Measurements from ENCODE around the gene LNX2.
A peak's percentile ranks its signal among the peaks of the same experiment; 100 is the strongest.

LNX2 gene

GRCh38 chr13:27534108-27534980 lies 86.0 kb downstream of the LNX2 start:
- Histone ChIP-seq H3K4me3 (no peak overlapping the region), H3K4me2 (peak overlapping the region; percentile 3 to 60 (median 25); a peak in 20 of 22 replicates), H3K27me3 (no peaks in the 10 kb centered on the region), H3K4me1 (peaks cover 10 to 32% (median 25%) of the 10 kb centered on the region in 10 experiments; a peak in 18 of 20 replicates), H3K27ac (no peak overlapping the region), H3K9me3 (replicated peaks in 1 of 11) (no peaks in the 10 kb centered on the region), H3K36me3 (no peaks in the 10 kb centered on the region), H4K20me1 (no peaks in the 10 kb centered on the region), H3K9ac (no peak overlapping the region)
- TF ChIP-seq Cebpa-rat (IDR thresholded peaks at IDR 0.05): no peak

DNA sequence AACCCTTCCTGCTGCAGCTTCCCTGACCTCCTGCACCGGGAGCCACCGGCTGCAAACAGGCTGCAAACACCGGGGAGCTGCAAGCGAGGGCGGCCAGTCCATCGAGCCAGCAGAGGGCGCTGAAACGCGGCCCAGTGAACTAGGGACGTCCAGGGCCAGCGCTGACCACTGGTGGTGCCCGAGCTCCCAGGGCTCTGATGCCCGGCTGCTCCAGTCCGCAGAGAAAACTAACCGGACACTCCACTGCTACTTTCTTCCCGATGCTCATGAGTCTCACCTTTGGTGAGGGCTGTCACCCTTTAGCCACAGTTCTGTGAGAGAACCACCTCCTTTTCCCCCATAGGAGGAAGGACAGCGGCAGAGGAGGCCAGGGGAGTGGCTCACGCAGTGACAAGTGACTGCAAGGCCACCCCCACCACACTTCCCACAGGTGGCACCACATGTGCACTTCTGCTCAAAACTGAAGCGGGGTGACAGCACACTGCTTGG lies 87.1 kb downstream of the LNX2 start:
- no peaks in the 10 kb centered on the region for H3K27me3 ChIP-seq
- H4K20me1 ChIP-seq: no peaks in the 10 kb centered on the region
- no peak for TF ChIP-seq Cebpa-rat (IDR thresholded peaks at IDR 0.05)
- H3K27ac ChIP-seq: no peak overlapping the region
- H3K9me3 ChIP-seq (replicated peaks in 1 of 11): peaks cover 0 to 8% (median 3%) of the 10 kb centered on the region in 11 experiments; a peak in 9 of 22 replicates
- no peaks in the 10 kb centered on the region for H3K36me3 ChIP-seq
- H3K4me3 ChIP-seq: no peak overlapping the region
- H3K4me1 ChIP-seq: peaks cover 10 to 39% (median 28%) of the 10 kb centered on the region in 10 experiments; a peak in 18 of 20 replicates
- H3K4me2 ChIP-seq: peak overlapping the region in 1 of 11 experiments; percentile 7; a peak in 1 of 22 replicates
- H3K9ac ChIP-seq: no peak overlapping the region

- no peaks in the 10 kb centered on the region for H3K27me3 ChIP-seq
- no peaks in the 10 kb centered on the region for H4K20me1 ChIP-seq
- no peak overlapping the region for H3K4me3 ChIP-seq
- H3K9me3 ChIP-seq (replicated peaks in 1 of 11): peaks cover 0 to 11% (median 6%) of the 10 kb centered on the region in 11 experiments; a peak in 10 of 22 replicates
- peaks cover 10 to 32% (median 22%) of the 10 kb centered on the region in 10 experiments for H3K4me1 ChIP-seq
- no peak for TF ChIP-seq Cebpa-rat (IDR thresholded peaks at IDR 0.05)
- H3K27ac ChIP-seq: no peak overlapping the region
- no peak overlapping the region for H3K9ac ChIP-seq
- H3K36me3 ChIP-seq: no peaks in the 10 kb centered on the region
- H3K4me2 ChIP-seq: peak overlapping the region in 8 of 11 experiments; percentile 35 to 64 (median 56); a peak in 13 of 22 replicates
Measured at GRCh38 chr13:27528908-27529307, 91.4 kb downstream of the LNX2 start.

DNA sequence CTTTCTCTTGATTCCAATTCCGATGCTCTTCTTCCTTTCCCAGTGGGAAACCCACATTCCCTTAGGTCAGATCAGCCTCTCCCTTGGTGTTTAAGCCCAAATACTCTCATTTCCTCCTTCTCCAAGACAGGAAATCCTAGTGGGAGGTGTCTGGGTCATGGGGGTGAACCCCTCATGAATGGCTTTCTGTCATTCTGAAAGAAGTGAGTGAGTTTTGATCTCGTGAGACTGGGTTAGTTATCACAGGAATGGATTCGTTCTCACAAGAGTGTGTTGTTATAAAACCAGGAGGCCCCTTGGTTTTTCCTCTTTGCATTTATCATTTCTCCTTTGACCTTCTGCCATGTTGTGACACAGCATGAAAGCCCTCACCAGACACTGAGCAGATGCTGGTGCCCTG lies 93.8 kb downstream of the LNX2 start:
- peak overlapping the region in 2 of 11 experiments; percentile 0 to 30; a peak in 2 of 22 replicates for H3K4me2 ChIP-seq
- no peaks in the 10 kb centered on the region for H4K20me1 ChIP-seq
- no peak overlapping the region for H3K9ac ChIP-seq
- peaks cover 24 to 35% (median 30%) of the 10 kb centered on the region in 10 experiments for H3K4me1 ChIP-seq
- H3K4me3 ChIP-seq: no peak overlapping the region
- peaks cover 0 to 11% (median 6%) of the 10 kb centered on the region in 11 experiments; a peak in 10 of 22 replicates for H3K9me3 ChIP-seq (replicated peaks in 1 of 11)
- no peaks in the 10 kb centered on the region for H3K27me3 ChIP-seq
- H3K36me3 ChIP-seq: no peaks in the 10 kb centered on the region
- no peak overlapping the region for H3K27ac ChIP-seq
- TF ChIP-seq Cebpa-rat (IDR thresholded peaks at IDR 0.05): no peak

DNA sequence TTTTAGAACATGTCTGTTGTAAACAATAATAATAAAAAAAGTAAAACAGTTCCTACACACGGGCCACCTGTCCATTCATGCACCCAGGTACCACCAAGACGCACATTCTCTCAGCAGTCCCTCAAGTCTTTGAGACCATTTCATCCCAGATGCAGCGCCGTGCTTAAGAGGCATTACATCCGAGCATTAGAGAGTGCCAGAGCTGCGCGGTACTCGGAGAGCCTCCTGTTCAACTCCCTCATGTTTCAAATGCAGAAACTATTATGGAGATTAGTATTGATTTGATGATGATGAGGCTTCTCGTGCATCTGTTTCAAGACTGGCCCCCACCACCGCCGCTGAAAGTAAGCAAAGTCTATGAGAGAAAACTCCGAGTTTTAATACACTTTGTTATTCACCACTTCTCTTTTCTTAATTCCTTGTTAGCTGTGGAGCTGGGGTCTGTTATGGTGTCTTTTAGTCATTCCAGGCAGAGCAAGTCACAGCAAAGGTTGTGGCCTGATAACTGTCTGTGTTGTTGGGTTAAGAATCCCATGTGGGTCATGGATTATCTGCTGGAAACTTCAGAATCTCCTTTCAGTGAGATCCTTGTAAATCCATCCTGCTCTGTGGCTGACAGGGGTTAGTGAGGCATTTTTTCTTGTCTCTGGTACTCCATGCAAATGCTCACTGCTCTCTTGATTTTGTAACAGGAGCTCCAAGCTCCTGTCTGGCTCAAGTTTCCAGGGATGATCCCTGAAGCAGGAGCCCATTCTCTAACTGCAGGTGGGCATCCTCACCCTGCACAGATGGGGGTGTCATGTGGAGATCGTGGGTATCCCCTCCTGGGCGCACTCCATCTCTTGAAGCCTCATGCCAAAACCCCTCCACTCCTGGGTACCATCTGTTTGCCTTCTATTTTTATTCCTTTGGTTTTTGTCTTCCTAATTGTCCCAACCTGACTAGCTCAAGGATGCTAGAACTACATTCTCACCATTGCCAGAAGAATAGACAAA lies 95.1 kb downstream of the LNX2 start:
- H3K27me3 ChIP-seq: no peaks in the 10 kb centered on the region
- TF ChIP-seq Cebpa-rat (IDR thresholded peaks at IDR 0.05): no peak
- no peak overlapping the region for H3K27ac ChIP-seq
- peaks cover 0 to 11% (median 6%) of the 10 kb centered on the region in 11 experiments; a peak in 10 of 22 replicates for H3K9me3 ChIP-seq (replicated peaks in 1 of 11)
- H3K4me2 ChIP-seq: no peak overlapping the region
- H3K4me3 ChIP-seq: no peak overlapping the region
- no peaks in the 10 kb centered on the region for H4K20me1 ChIP-seq
- H3K4me1 ChIP-seq: peaks cover 23 to 28% (median 26%) of the 10 kb centered on the region in 10 experiments
- H3K36me3 ChIP-seq: no peaks in the 10 kb centered on the region
- H3K9ac ChIP-seq: no peak overlapping the region

GRCh38 chr13:27523346-27524073 lies 96.8 kb downstream of the LNX2 start:
- H3K9me3 ChIP-seq (replicated peaks in 1 of 11): peaks cover 0 to 7% (median 5%) of the 10 kb centered on the region in 11 experiments; a peak in 10 of 22 replicates
- peak overlapping the region; percentile 42 to 82 (median 59) for H3K4me2 ChIP-seq
- H4K20me1 ChIP-seq: no peaks in the 10 kb centered on the region
- H3K4me1 ChIP-seq: peaks cover 10 to 28% (median 13%) of the 10 kb centered on the region in 10 experiments; a peak in 19 of 20 replicates
- no peak overlapping the region for H3K4me3 ChIP-seq
- H3K36me3 ChIP-seq: no peaks in the 10 kb centered on the region
- H3K27me3 ChIP-seq: no peaks in the 10 kb centered on the region
- no peak overlapping the region; a peak in 1 of 22 replicates for H3K27ac ChIP-seq
- no peak overlapping the region for H3K9ac ChIP-seq
- no peak for TF ChIP-seq Cebpa-rat (IDR thresholded peaks at IDR 0.05)

DNA sequence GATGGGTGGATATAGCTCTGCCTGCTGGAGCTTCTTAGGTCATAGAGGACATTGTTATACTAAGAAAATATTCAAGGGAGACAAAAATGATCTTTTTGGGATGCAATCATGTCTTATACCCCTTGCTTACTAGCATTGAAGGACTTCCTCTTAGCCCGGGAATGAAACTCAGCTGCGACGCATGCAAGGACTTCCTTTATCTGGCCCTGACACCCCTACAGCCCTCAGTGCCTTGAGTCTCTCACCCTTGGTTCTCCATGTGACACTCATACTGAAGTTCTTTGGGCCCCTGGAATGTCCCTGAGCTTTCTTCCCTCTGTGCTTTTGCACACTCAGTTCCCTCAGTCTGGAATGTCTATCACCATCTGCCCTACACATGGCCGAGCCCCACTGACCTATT lies 97.5 kb downstream of the LNX2 start:
- H3K27ac ChIP-seq: no peak overlapping the region; a peak in 1 of 22 replicates
- peak overlapping the region; percentile 42 to 82 (median 59); a peak in 15 of 22 replicates for H3K4me2 ChIP-seq
- H3K27me3 ChIP-seq: no peaks in the 10 kb centered on the region
- H3K9ac ChIP-seq: no peak overlapping the region
- peaks cover 10 to 28% (median 13%) of the 10 kb centered on the region in 10 experiments; a peak in 19 of 20 replicates for H3K4me1 ChIP-seq
- H3K36me3 ChIP-seq: no peaks in the 10 kb centered on the region
- peaks cover 0 to under 1% (median 0%) of the 10 kb centered on the region in 11 experiments; a peak in 2 of 22 replicates for H3K9me3 ChIP-seq (replicated peaks in 1 of 11)
- H3K4me3 ChIP-seq: no peak overlapping the region
- no peak for TF ChIP-seq Cebpa-rat (IDR thresholded peaks at IDR 0.05)
- H4K20me1 ChIP-seq: no peaks in the 10 kb centered on the region

GRCh38 chr13:27516103-27516502 lies 104.2 kb downstream of the LNX2 start:
- Histone ChIP-seq H3K4me1 (no peaks in the 10 kb centered on the region), H3K4me2 (no peak overlapping the region), H3K27ac (no peak overlapping the region), H3K9ac (no peak overlapping the region), H3K4me3 (no peak overlapping the region), H3K9me3 (replicated peaks in 1 of 11) (no peaks in the 10 kb centered on the region), H3K36me3 (no peaks in the 10 kb centered on the region), H3K27me3 (no peaks in the 10 kb centered on the region), H4K20me1 (no peaks in the 10 kb centered on the region)
- TF ChIP-seq Cebpa-rat (IDR thresholded peaks at IDR 0.05): 0 out of 22 replicates have a peak, but pooled peaks of 1 of the 11 experiments have one; percentile 24
